Esophagus squamous epithelium (tissue), 5 donors: ENCODE measurements around the gene CDX2. TPM values are rescaled to one million over a fixed set of nuclear protein-coding genes. Genes with fewer than 3 reads are reported as not detected.

Source experiments
- DNase-seq: peaks from one replicate; lab custom pipeline; 2025; lab: John Stamatoyannopoulos, UW
- H3K27ac ChIP-seq, 4 donors: fragments of 200-600 bp; sonication (generic); one replicate each; pipeline ENCODE4 v1.5.1; 2016 to 2019; ENCODE audit warnings: mild to moderate bottlenecking in 1 of 4
- H3K27me3 ChIP-seq, 4 donors: fragments of 200-600 bp; sonication (generic); 1 replicate in 3 of 4; 2 replicates in 1 of 4; pipeline versions ENCODE4 v1.5.1 to v1.6.0; 2017 to 2021; ENCODE audit warnings: antibody characterized with exemption in 1 of 4
- H3K36me3 ChIP-seq, 3 donors: fragments of 200-600 bp; sonication (generic); one replicate each; pipeline ENCODE4 v1.5.1; 2016 to 2019
- H3K4me1 ChIP-seq, 3 donors: fragments of 200-600 bp; sonication (generic); one replicate each; pipeline ENCODE4 v1.5.1; 2017 to 2019
- H3K4me3 ChIP-seq, 4 donors: fragments of 200-600 bp; sonication (generic); 1 replicate in 3 of 4; 2 replicates in 1 of 4; pipeline ENCODE4 v1.5.1; 2016 to 2019; ENCODE audit warnings: mild to moderate bottlenecking in 2 of 4, moderate library complexity in 1 of 4
- H3K9me3 ChIP-seq, 3 donors: fragments of 200-600 bp; sonication (generic); one replicate each; pipeline ENCODE4 v1.5.1; 2016 to 2019
- POLR2A ChIP-seq, 4 donors: fragments of 450-650 bp; IDR thresholded peaks; one replicate each; pipeline ENCODE4 v1.6.1; 2017; ENCODE audit warnings: antibody characterized with exemption in 4 of 4, mild to moderate bottlenecking in 4 of 4, moderate library complexity in 3 of 4
- WGBS, 2 donors: methylation state at CpG; one replicate each; pipeline ENCODE4 v1.1.5; 2018; 5-methylcytosine and 5-hydroxymethylcytosine counted together
- intact Hi-C: fragments of 100-400 bp; cut with DNase I; formaldehyde crosslinking; loops from one replicate; pipeline ENCODE4 v1.15.0; 2022
- total RNA-seq, 4 donors: library from RNA; depleted of rRNA; stranded (reverse); fragments of >200 nt; gene quantifications; one replicate each; pipeline ENCODE4 v1.1.0, GENCODE V29; 2016
- TF ChIP-seq, protein P1 (sequence below), 6 experiments: fragments of 450-650 bp in 4 of 6; fragments of 200-600 bp in 2 of 6; sonication (generic) in 2 of 6; IDR thresholded peaks; one replicate each; pipeline ENCODE4 v1.5.1; 2016 to 2019; ENCODE audit warnings: antibody characterized with exemption in 6 of 6, mild to moderate bottlenecking in 4 of 6, moderate library complexity in 4 of 6
- donor health status: DM: yes; HTN: yes; CAD: no.

The CDX2 gene
- total RNA-seq, 4 donors from 2014 or later: not detected

DNA sequence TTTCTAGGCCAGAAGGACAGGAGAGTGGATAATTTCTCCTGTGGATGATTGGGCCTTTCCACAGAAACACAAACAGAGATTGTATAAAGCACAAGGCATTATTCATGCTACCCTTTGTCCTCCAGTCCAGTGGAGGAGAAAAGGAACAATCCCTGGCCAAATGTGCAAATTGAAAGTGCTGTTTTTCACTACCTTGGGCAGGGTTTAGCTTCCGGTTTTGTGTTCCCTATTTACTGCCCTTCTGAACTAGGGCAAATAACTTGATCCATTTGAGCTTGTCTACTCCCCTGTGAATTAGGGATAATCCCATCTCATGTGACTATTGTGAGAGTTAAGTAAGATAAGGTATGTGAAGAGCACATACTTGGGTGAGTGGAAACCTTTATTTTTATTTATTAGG lies 36.0 kb downstream of the CDX2 start:
- no peak for DNase-seq
- WGBS, 2 donors: 43 to 62% methylated on average over 1 of the region's 1 CpG
- Histone ChIP-seq H3K4me3 (no peak overlapping the region), H3K27ac (no peak overlapping the region), H3K27me3 (peaks cover 0 to 66% (median 11%) of the 10 kb centered on the region in 4 donors), H3K4me1 (no peaks in the 10 kb centered on the region), H3K9me3 (no peaks in the 10 kb centered on the region), H3K36me3 (no peaks in the 10 kb centered on the region)
- TF ChIP-seq POLR2A (IDR thresholded peaks at IDR 0.05): no peak
- TF ChIP-seq, protein P1, sequence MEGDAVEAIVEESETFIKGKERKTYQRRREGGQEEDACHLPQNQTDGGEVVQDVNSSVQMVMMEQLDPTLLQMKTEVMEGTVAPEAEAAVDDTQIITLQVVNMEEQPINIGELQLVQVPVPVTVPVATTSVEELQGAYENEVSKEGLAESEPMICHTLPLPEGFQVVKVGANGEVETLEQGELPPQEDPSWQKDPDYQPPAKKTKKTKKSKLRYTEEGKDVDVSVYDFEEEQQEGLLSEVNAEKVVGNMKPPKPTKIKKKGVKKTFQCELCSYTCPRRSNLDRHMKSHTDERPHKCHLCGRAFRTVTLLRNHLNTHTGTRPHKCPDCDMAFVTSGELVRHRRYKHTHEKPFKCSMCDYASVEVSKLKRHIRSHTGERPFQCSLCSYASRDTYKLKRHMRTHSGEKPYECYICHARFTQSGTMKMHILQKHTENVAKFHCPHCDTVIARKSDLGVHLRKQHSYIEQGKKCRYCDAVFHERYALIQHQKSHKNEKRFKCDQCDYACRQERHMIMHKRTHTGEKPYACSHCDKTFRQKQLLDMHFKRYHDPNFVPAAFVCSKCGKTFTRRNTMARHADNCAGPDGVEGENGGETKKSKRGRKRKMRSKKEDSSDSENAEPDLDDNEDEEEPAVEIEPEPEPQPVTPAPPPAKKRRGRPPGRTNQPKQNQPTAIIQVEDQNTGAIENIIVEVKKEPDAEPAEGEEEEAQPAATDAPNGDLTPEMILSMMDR (IDR thresholded peaks at IDR 0.05): no peak
- intact Hi-C loops: no loop called here

DNA sequence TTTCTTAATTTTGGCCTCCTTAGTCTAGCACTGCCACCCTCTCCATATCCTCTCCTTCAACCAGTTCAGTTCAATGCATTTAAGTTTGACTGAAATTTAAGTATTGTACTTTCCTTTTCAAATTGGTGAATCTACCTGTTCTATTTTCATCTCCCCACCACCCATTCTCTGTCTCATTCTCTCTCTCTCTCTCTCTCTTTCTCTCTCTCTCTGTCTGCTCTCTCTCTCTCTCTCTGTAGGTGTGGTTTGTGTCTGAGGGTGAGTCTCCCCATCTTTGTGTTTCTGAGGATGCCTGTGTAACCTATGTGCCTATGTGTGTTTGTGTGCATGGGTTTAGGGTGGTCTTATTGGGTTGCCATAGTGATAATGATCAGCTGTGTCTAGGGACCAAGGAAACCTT lies 39.2 kb downstream of the CDX2 start:
- intact Hi-C loops: no loop called here
- no peak overlapping the region for H3K4me3 ChIP-seq
- H3K36me3 ChIP-seq: no peaks in the 10 kb centered on the region
- H3K9me3 ChIP-seq: no peaks in the 10 kb centered on the region
- H3K4me1 ChIP-seq: peaks cover 0 to 12% (median 0%) of the 10 kb centered on the region in 3 donors
- TF ChIP-seq POLR2A (IDR thresholded peaks at IDR 0.05): no peak
- no peak overlapping the region for H3K27ac ChIP-seq
- H3K27me3 ChIP-seq: peaks cover 9 to 91% (median 34%) of the 10 kb centered on the region in 4 donors
- DNase-seq: no peak

DNA sequence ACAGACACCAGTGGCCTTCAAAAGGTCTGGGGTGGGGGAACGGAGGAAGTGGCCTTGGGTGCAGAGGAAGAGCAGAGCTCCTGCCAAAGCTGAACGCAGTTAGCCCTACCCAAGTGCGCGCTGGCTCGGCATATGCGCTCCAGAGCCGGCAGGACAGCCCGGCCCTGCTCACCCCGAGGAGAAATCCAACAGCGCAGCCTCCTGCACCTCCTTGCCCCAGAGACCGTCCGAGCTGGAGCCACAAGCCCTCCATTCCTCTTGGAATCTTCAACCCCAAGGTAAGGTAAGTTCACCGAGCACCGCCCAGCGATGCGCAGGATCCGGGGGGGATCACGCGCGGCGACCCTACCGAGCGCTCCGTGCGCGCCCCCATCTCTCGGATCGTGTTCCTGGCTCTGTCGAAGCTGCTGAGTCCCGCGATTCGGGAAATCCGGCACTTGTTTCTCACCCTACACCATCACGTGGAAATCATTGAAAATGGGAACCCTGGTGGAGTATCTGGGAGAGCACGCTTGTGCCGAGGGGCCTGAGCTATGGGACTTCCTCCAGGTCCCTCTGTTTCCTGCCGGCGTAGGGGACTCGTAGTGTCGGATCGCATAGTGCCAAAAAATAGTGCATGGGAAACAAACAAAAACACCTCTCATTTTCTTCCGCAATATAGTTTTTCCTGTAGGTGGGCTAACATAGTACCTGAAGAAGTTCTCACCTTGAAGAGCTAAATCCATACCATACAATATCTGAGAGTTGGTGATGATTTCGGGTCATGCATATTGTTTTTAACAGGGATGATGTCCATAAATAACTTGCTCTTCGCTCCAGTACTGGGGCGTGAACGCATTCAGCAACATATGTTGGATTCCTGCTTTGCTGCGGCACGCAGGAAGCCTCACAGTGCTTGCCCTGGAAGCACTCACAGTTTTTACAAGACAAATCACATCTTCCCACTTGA lies 40.0 kb downstream of the CDX2 start:
- DNase-seq: no peak

DNA sequence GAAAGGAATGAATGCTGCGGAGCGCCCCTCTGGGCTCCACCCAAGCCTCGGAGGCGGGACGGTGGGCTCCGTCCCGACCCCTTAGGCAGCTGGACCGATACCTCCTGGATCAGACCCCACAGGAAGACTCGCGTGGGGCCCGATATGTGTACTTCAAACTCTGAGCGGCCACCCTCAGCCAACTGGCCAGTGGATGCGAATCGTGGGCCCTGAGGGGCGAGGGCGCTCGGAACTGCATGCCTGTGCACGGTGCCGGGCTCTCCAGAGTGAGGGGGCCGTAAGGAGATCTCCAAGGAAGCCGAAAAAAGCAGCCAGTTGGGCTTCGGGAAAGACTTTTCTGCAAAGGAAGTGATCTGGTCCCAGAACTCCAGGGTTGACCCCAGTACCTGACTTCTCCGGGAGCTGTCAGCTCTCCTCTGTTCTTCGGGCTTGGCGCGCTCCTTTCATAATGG lies 40.7 kb downstream of the CDX2 start:
- H3K36me3 ChIP-seq: no peaks in the 10 kb centered on the region
- intact Hi-C loops: no loop called here
- 21% methylated on average over 15 of the region's 26 CpGs; no CpG with 5 or more reads in 1 of the 2 donors for WGBS, 2 donors
- H3K9me3 ChIP-seq: no peaks in the 10 kb centered on the region
- no peak for TF ChIP-seq POLR2A (IDR thresholded peaks at IDR 0.05)
- TF ChIP-seq, protein P1 (IDR thresholded peaks at IDR 0.05): no peak
- peaks cover 0 to 23% (median 0%) of the 10 kb centered on the region in 3 donors for H3K4me1 ChIP-seq
- peaks cover 19 to 98% (median 37%) of the 10 kb centered on the region in 4 donors for H3K27me3 ChIP-seq
- H3K4me3 ChIP-seq: no peak overlapping the region
- H3K27ac ChIP-seq: no peak overlapping the region
- DNase-seq: no peak

More for the DNA sequence above, 40.0 kb downstream of the CDX2 start:
- Histone ChIP-seq H3K9me3 (no peaks in the 10 kb centered on the region), H3K27ac (no peak overlapping the region), H3K27me3 (peaks cover 17 to 98% (median 36%) of the 10 kb centered on the region in 4 donors), H3K36me3 (no peaks in the 10 kb centered on the region), H3K4me3 (no peak overlapping the region), H3K4me1 (peaks cover 0 to 19% (median 0%) of the 10 kb centered on the region in 3 donors)
- intact Hi-C loops: no loop called here
- 9 to 10% methylated on average over 15 to 46 of the region's 48 CpGs for WGBS, 2 donors
- TF ChIP-seq, protein P1 (IDR thresholded peaks at IDR 0.05): no peak
- no peak for TF ChIP-seq POLR2A (IDR thresholded peaks at IDR 0.05)

DNA sequence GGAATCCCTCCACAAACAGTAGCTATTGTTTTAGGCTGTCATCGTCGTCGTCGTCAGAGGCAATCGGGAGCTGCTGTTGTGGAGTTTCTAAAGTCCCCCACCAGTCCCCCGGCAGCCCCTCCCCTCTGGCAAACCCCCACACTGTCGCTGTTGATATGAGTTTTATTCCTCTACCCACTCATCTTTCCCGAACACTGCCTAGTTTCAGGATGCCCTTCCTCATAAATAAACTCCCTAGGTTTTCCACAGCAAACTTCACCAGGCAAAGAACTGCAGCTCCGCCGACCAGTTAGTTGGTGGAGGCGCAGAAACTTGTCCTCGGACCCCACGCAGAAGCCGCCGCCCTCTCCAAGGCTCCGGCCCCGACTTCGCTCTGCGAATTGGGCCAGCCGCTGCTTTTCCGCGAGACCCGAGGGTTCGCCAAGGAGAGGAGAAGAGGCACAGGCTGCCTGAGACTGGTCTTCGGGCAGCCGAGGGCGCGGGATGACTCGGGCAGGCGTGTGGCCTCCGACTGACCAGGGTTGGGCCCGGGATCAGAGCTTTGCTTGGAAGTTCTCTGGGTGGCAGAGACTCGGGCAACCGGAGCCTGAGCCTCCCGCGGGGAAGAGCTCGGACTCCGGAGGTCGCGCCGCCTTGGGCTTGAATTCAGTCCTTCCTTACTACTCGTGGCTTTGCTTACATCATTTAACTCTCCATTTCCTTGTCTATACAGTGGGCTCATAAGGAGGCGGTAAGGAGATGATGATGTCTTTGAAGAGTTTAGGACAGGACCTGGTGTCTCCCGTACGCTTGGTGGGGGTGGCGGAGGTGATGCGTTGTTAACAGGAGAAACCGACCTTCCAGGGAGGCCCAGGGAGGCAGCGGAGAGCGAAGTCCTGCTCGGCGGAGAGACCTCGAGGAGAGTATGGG lies 41.4 kb downstream of the CDX2 start:
- whole genome bisulfite sequencing, 2 donors: 5 to 12% methylated on average over 23 to 39 of the region's 53 CpGs
- Histone ChIP-seq H3K27ac (no peak overlapping the region), H3K4me3 (no peak overlapping the region), H3K36me3 (no peaks in the 10 kb centered on the region), H3K4me1 (peaks cover 0 to 23% (median 0%) of the 10 kb centered on the region in 3 donors), H3K9me3 (no peaks in the 10 kb centered on the region), H3K27me3 (peaks cover 19 to 100% (median 44%) of the 10 kb centered on the region in 4 donors)
- no peak for TF ChIP-seq POLR2A (IDR thresholded peaks at IDR 0.05)
- TF ChIP-seq, protein P1 (IDR thresholded peaks at IDR 0.05): no peak
- intact Hi-C loops: no loop called here
- DNase-seq: no peak
